ENCODE data around the gene CCDC70.
"Not testable (repeated sequence)": the region's sequence is repeated elsewhere in the genome, so short reads cannot be mapped to it uniquely, and the experiment has no call there.

CCDC70 gene

GRCh38 chr13:51865838-51866237, 4.1 kb downstream of the CCDC70 start:
- no peak for DNase-seq

GRCh38 chr13:51867062-51867461, 5.3 kb downstream of the CCDC70 start:
- DNase-seq, result no peak

- DNase-seq, result no peak
Measured at GRCh38 chr13:51869916-51870315, 8.1 kb downstream of the CCDC70 start.

- no peak for DNase-seq
Measured at GRCh38 chr13:51870616-51871015, 8.8 kb downstream of the CCDC70 start.

- no peak for DNase-seq
Measured at GRCh38 chr13:51873117-51873798, 11.5 kb downstream of the CCDC70 start.

- DNase-seq, result no peak
Measured at GRCh38 chr13:51873837-51874236, 12.1 kb downstream of the CCDC70 start.

- no peak for DNase-seq
Measured at GRCh38 chr13:51874651-51875050, 12.9 kb downstream of the CCDC70 start.

GRCh38 chr13:51879133-51879532, 17.4 kb downstream of the CCDC70 start:
- no peak for DNase-seq

- DNase-seq, result no peak
Measured at GRCh38 chr13:51881296-51881695, 19.5 kb downstream of the CCDC70 start.

- no peak for DNase-seq
Measured at GRCh38 chr13:51882570-51883225, 20.9 kb downstream of the CCDC70 start.

- no peak for DNase-seq
Measured at GRCh38 chr13:51883226-51883600, 21.4 kb downstream of the CCDC70 start.

GRCh38 chr13:51885651-51886050, 23.9 kb downstream of the CCDC70 start:
- DNase-seq, result no peak

GRCh38 chr13:51887468-51887867, 25.7 kb downstream of the CCDC70 start:
- no peak for DNase-seq

GRCh38 chr13:51892657-51893056, 30.9 kb downstream of the CCDC70 start:
- DNase-seq, result no peak

- no peak for DNase-seq
Measured at GRCh38 chr13:51894239-51894638, 32.5 kb downstream of the CCDC70 start.

GRCh38 chr13:51895906-51896888, 34.4 kb downstream of the CCDC70 start:
- DNase-seq, result peak; percentile 30

- DNase-seq, result no peak
Measured at GRCh38 chr13:51900471-51900870, 38.7 kb downstream of the CCDC70 start.

GRCh38 chr13:51902776-51903175, 41.0 kb downstream of the CCDC70 start:
- DNase-seq, result no peak

GRCh38 chr13:51905787-51906186, 44.0 kb downstream of the CCDC70 start:
- no peak for DNase-seq

- DNase-seq, result no peak
Measured at GRCh38 chr13:51906581-51906980, 44.8 kb downstream of the CCDC70 start.

GRCh38 chr13:51907040-51907732, 45.4 kb downstream of the CCDC70 start:
- DNase-seq, result no peak

- DNase-seq, result not testable (repeated sequence)
Measured at GRCh38 chr13:51909265-51909664, 47.5 kb downstream of the CCDC70 start.

- DNase-seq, result no peak
Measured at GRCh38 chr13:51910508-51910907, 48.7 kb downstream of the CCDC70 start.

All from NCI-H2171 treated with DMSO at 0.1 percent for 48 hours (cell line).